ENCODE measurements around the gene FKBP11. TPM values are rescaled to one million over a fixed set of nuclear protein-coding genes. Genes with fewer than 3 reads are reported as not detected.

Gene FKBP11
- total and polyA plus RNA-seq, 2 donors (not counting 3 experiments of a cell fraction or from before 2014, with no cell fraction given): 74.2 to 81.2 TPM

- intact Hi-C loops (cut with micrococcal nuclease) (loop anchor here (2.0 to 5.0 kb wide), 3 partner anchors 32 to 63 kb away; partner anchors contain the start of genes ARF3 and WNT1), dilution Hi-C loops (cut with MboI; ENCODE audit: extremely low pct_ligation_motif_present, low sequenced_read_pairs) (no loop called here)
- no peaks in the 10 kb centered on the region for H3K9me1 ChIP-seq (replicated peaks; ENCODE audit: control insufficient read depth, extremely low read depth, insufficient read depth, low read length)
- peak overlapping the region; percentile 56 for H3K27ac ChIP-seq (ENCODE audit: insufficient read depth, low read depth, low read length)
- H2AFZ ChIP-seq (ENCODE audit: low read depth, low read length): peak overlapping the region; percentile 83
- peaks cover 3 to 6% of the 10 kb centered on the region in 2 experiments for H3K36me3 ChIP-seq (ENCODE audit: control insufficient read depth in 2 of 2, extremely low read depth in 1 of 2, insufficient read depth in 2 of 2, low read length in 2 of 2)
- H3K79me2 ChIP-seq (ENCODE audit: control insufficient read depth, insufficient read depth, low read length): no peaks in the 10 kb centered on the region
- ChIA-PET POLR2A (no interaction called here), CTCF (interaction anchor here (0.7 to 3.1 kb wide), 20 partner anchors 11 to 73 kb away, joined by 3 to 39 read pairs (median 5); partner anchors contain the start of genes DDX23 and WNT1)
- no peaks in the 10 kb centered on the region for H3K27me3 ChIP-seq (ENCODE audit: control insufficient read depth in 2 of 2, insufficient read depth in 2 of 2, low read length in 2 of 2)
- DNase-seq (ENCODE audit: low read depth, low spot score) (peak; percentile 78), FAIRE-seq (peak; percentile 86)
- no peaks in the 10 kb centered on the region for H4K20me1 ChIP-seq (replicated peaks; ENCODE audit: control insufficient read depth, extremely low read depth, insufficient read depth, low read length)
- peaks cover 11% of the 10 kb centered on the region for H3K4me1 ChIP-seq (ENCODE audit: control insufficient read depth, extremely low read depth, insufficient read depth, low read length)
- no TSS peak for BruUV-seq (replicated peaks)
- H3K9me3 ChIP-seq (replicated peaks; ENCODE audit: control insufficient read depth, insufficient read depth, low read length): no peaks in the 10 kb centered on the region
- peak overlapping the region; percentile 61 for H3K4me2 ChIP-seq (ENCODE audit: insufficient read depth, low read length)
- peak overlapping the region; percentile 77 to 98 (median 86) for H3K4me3 ChIP-seq (replicated peaks in 1 of 3; ENCODE audit: insufficient read depth in 1 of 3, low read depth in 1 of 3, low read length in 3 of 3)
- no peak for TF ChIP-seq JUN (IDR thresholded peaks at IDR 0.05; ENCODE audit: borderline replicate concordance, insufficient read depth, insufficient read length, low read depth)
- no peak for TF ChIP-seq POLR2A (IDR thresholded peaks at IDR 0.05; ENCODE audit: low read depth, low read length)
- TF ChIP-seq, protein P1, sequence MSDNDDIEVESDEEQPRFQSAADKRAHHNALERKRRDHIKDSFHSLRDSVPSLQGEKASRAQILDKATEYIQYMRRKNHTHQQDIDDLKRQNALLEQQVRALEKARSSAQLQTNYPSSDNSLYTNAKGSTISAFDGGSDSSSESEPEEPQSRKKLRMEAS (IDR thresholded peaks at IDR 0.05; ENCODE audit: insufficient read depth, insufficient read length): peak; percentile 80
- no peak for TF ChIP-seq EZH2 (IDR thresholded peaks at IDR 0.05; ENCODE audit: borderline replicate concordance, low read depth, low read length, severe bottlenecking)
- TF ChIP-seq CTCF (IDR thresholded peaks at IDR 0.05; ENCODE audit: extremely low read depth in 1 of 2, insufficient read depth in 1 of 2, low read depth in 1 of 2, low read length in 2 of 2): peak; percentile 45 to 72
- no peak for TF ChIP-seq GATA2 (IDR thresholded peaks at IDR 0.05; ENCODE audit: insufficient read depth, insufficient read length, low read depth, low read length)
- peak; percentile 15 for TF ChIP-seq POLR2AphosphoS5 (IDR thresholded peaks at IDR 0.05; ENCODE audit: insufficient read depth, low read depth, low read length)
- TF ChIP-seq FOS (IDR thresholded peaks at IDR 0.05; ENCODE audit: borderline replicate concordance, insufficient read depth, low read length): no peak
- TF ChIP-seq MYC (IDR thresholded peaks at IDR 0.05; ENCODE audit: low read depth, low read length): no peak
- peak overlapping the region; percentile 94 for H3K9ac ChIP-seq (replicated peaks; ENCODE audit: extremely low read depth, insufficient read depth, low read length)
Measured at GRCh38 chr12:48924617-48925303, 532 bp downstream of the FKBP11 start.
